Esophagus muscularis mucosa (tissue), 4 donors: ENCODE measurements around the gene MED13L.

Experiments used
- EP300 ChIP-seq: sonication (generic); formaldehyde crosslinking; IDR thresholded peaks from one replicate; pipeline ENCODE4 v1.6.1; 2017; ENCODE audit warnings: antibody characterized with exemption
- POLR2AphosphoS5 ChIP-seq, 2 donors: sonication (generic); formaldehyde crosslinking; IDR thresholded peaks; one replicate each; pipeline ENCODE4 v1.6.1; 2017; ENCODE audit warnings: antibody characterized with exemption in 2 of 2
- TF ChIP-seq, protein P1 (sequence below), 3 experiments: fragments of 200-600 bp in 2 of 3; fragments of 450-650 bp in 1 of 3; sonication (generic) in 2 of 3; IDR thresholded peaks; one replicate each; pipeline ENCODE4 v1.5.1; 2017 to 2019; ENCODE audit warnings: antibody characterized with exemption in 3 of 3, mild to moderate bottlenecking in 2 of 3, moderate library complexity in 1 of 3

DNA sequence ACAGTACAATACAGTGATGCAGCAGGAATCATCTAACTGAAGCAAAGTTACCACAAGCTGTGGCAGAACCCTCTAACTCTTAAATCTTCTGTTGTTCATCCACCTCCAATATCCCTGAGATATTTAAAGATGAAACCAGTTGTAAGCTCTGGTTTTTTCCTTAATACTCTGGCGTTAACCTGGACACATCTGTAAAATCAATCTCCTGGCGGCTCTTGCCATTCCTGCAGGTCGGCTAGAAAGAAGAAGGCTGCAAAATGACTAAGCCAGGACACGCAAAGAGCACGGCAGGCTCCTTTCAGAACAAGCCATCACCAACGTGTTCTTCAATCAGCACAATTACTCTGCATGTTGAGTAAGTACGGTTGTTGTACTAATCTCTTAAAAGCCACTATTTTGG, 309.3 kb downstream of the MED13L start:
- TF ChIP-seq, protein P1, sequence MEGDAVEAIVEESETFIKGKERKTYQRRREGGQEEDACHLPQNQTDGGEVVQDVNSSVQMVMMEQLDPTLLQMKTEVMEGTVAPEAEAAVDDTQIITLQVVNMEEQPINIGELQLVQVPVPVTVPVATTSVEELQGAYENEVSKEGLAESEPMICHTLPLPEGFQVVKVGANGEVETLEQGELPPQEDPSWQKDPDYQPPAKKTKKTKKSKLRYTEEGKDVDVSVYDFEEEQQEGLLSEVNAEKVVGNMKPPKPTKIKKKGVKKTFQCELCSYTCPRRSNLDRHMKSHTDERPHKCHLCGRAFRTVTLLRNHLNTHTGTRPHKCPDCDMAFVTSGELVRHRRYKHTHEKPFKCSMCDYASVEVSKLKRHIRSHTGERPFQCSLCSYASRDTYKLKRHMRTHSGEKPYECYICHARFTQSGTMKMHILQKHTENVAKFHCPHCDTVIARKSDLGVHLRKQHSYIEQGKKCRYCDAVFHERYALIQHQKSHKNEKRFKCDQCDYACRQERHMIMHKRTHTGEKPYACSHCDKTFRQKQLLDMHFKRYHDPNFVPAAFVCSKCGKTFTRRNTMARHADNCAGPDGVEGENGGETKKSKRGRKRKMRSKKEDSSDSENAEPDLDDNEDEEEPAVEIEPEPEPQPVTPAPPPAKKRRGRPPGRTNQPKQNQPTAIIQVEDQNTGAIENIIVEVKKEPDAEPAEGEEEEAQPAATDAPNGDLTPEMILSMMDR (IDR thresholded peaks at IDR 0.05) = no peak
- TF ChIP-seq EP300 (no peak), POLR2AphosphoS5 (IDR thresholded peaks at IDR 0.05) (no peak)
